Lower leg skin (tissue), 4 donors: ENCODE results near the gene SDK1. TPM values are rescaled to one million over a fixed set of nuclear protein-coding genes. Genes with fewer than 3 reads are reported as not detected.

Source experiments
- DNase-seq, 2 donors: peaks; one replicate each; pipeline ENCODE4 v3.0.0-alpha.2; 2019; ENCODE audit warnings: low spot score in 2 of 2
- H3K4me3 ChIP-seq: fragments of 200-600 bp; sonication (generic); 2 replicates; pipeline ENCODE4 v1.5.1; 2017; ENCODE audit warnings: mild to moderate bottlenecking, low read depth; ENCODE audit not compliant: poor library complexity, severe bottlenecking
- POLR2A ChIP-seq, 2 donors: fragments of 450-650 bp; IDR thresholded peaks; one replicate each; pipeline ENCODE4 v1.6.1; 2016 to 2017; ENCODE audit warnings: antibody characterized with exemption in 2 of 2, mild to moderate bottlenecking in 1 of 2, moderate library complexity in 1 of 2
- WGBS, 2 donors: methylation state at CpG; one replicate each; pipeline ENCODE4 v1.1.5; 2018; 5-methylcytosine and 5-hydroxymethylcytosine counted together
- intact Hi-C: fragments of 100-400 bp; cut with DNase I; formaldehyde crosslinking; loops from one replicate; pipeline ENCODE4 v1.15.0; 2023; ENCODE audit warnings: low total_unique reads
- total RNA-seq, 4 donors: library from RNA; depleted of rRNA; stranded (reverse); fragments of >200 nt; gene quantifications; one replicate each; pipeline ENCODE4 v1.1.0, GENCODE V29; 2016
- TF ChIP-seq, protein P1 (sequence below), 3 donors: fragments of 450-650 bp; IDR thresholded peaks; one replicate each; pipeline ENCODE4 v1.5.1; 2016; ENCODE audit warnings: antibody characterized with exemption in 3 of 3, mild to moderate bottlenecking in 3 of 3, moderate library complexity in 2 of 3

SDK1 gene
- total RNA-seq, 4 donors from 2014 or later: 1.9 to 7.2 (median 5.1) TPM

DNA sequence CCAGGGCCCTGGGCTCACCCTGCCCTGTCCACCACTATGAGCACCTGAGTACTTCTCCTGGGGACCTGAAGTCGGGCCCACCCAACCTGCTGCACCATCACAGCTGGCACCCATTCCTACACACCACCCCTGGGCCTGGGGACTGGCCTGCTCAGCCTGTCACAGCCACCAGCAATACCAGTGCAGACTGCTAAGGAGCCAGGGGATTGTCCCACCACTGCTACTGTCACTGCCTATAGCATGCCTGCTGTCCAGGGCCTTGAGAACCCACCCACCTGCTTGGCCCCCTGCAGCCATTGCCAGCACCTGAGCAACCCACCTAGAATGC lies 756.2 kb downstream of the SDK1 start:
- no peak overlapping the region for H3K4me3 ChIP-seq
- WGBS, 2 donors: 67 to 91% methylated on average over 1 of the region's 1 CpG
- no peak for TF ChIP-seq POLR2A (IDR thresholded peaks at IDR 0.05)
- TF ChIP-seq, protein P1, sequence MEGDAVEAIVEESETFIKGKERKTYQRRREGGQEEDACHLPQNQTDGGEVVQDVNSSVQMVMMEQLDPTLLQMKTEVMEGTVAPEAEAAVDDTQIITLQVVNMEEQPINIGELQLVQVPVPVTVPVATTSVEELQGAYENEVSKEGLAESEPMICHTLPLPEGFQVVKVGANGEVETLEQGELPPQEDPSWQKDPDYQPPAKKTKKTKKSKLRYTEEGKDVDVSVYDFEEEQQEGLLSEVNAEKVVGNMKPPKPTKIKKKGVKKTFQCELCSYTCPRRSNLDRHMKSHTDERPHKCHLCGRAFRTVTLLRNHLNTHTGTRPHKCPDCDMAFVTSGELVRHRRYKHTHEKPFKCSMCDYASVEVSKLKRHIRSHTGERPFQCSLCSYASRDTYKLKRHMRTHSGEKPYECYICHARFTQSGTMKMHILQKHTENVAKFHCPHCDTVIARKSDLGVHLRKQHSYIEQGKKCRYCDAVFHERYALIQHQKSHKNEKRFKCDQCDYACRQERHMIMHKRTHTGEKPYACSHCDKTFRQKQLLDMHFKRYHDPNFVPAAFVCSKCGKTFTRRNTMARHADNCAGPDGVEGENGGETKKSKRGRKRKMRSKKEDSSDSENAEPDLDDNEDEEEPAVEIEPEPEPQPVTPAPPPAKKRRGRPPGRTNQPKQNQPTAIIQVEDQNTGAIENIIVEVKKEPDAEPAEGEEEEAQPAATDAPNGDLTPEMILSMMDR (IDR thresholded peaks at IDR 0.05): no peak
- intact Hi-C loops: no loop called here
- no peak for DNase-seq

DNA sequence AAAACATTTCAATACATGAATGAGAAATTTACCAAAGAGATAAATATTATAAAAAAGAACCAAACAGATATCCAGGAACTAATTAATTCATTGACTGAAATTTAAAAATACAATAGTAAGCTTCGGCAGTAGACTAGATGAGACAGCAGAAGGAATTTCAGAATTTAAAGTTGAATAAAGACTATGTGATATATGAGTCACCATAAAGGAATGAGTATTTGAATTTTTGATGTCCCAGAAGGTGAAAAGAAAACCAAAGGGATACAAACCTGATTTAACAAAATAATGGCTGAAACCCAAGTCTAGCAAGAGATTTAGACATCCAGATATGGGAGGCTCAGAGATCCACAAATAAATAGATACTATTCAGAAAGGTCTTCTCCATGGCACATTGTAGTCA lies 757.1 kb downstream of the SDK1 start:
- TF ChIP-seq, protein P1 (IDR thresholded peaks at IDR 0.05): no peak
- H3K4me3 ChIP-seq: no peak overlapping the region
- intact Hi-C loops: no loop called here
- 54 to 68% methylated on average over 1 of the region's 1 CpG for WGBS, 2 donors
- DNase-seq: no peak

DNA sequence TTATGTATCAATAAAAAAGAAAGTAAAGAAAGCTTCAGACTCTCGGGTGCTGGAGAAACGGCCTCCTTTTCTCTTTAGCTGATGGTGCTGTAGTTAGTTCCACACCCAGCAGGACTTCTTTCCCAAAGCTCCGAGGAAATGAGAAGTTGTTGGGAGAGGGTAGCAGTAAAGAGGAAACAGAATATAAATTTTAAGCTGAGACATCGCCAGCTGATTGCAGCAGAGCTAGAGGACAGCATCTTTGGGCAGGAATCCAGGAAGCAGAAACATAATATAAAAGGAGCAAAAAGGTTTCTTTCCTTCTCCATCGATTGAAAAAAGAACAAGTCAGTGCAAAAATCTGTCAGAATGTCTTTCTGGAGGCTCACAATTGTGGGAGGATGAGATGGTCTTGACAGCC lies 764.1 kb downstream of the SDK1 start:
- 25% methylated on average over 5 of the region's 5 CpGs for WGBS, 2 donors
- DNase-seq: peak in 1 of 2 donors; percentile 26
- intact Hi-C loops: no loop called here
- TF ChIP-seq, protein P1 (IDR thresholded peaks at IDR 0.05): no peak
- no peak for TF ChIP-seq POLR2A (IDR thresholded peaks at IDR 0.05)
- no peak overlapping the region for H3K4me3 ChIP-seq

DNA sequence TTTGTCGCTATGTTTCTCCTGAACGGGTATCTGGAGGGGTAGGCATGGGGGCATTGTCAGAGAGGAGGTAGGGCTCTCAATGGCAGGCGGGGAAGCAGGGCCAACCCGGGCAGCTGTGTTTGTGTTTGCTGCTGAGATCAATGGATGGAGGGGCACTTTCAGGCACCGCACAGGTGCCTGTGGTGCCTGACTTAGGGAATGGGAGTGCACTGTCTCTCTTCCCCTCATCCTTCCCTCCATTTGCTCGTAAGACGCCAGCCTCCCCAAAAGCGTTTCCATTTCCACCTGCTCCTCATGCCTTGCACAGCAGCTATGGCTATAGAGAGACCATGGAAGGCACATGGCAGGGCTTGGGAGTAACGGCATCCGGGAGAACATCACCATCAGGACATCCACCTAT lies 765.2 kb downstream of the SDK1 start:
- 94 to 95% methylated on average over 10 of the region's 10 CpGs for WGBS, 2 donors
- TF ChIP-seq, protein P1 (IDR thresholded peaks at IDR 0.05): no peak
- TF ChIP-seq POLR2A (IDR thresholded peaks at IDR 0.05): no peak
- peak in 1 of 2 donors; percentile 68 for DNase-seq
- no peak overlapping the region for H3K4me3 ChIP-seq
- intact Hi-C loops: no loop called here

DNA sequence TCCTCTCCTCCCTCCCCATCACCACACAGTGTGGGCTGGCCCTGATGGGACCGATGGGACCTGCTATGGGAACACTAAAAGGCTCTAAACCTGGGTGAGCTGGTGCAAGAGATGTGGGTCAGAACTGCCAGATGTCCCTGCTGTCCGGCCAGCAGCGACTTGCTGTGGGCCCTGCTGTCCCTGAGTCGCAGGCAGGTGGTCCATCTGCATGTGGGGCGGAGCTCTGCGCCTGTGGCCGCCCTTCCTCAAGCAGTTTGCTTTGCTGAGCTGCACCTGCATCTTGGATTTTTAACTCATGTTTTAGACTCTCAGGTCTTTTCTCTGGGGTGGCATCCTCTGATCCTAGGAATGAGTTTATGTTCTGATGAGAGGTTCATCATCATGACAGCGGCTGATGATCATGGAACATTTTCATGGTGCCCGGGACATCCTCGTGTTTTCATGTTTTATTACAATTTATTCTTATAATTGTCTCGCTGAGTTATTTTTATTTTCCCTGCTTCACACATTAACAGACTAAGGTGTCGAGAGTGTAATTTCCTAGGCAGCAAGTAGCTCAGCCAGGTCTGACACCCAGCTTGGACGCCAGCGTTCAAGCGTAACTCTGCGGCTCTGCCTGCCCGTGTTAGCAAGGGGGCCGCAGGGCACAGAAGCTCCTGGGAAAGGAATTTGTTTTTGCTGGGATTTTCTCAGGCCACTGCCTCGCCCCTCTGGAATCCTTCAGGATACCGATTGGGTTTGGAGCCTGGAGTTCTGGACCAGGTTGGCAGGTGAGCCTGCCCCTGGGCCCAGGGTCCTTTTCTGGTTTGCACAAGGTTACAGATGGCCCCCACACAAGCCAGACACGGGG lies 765.8 kb downstream of the SDK1 start:
- WGBS, 2 donors: 84 to 90% methylated on average over 20 to 21 of the region's 21 CpGs
- peak in 1 of 2 donors; percentile 68 for DNase-seq
- TF ChIP-seq, protein P1 (IDR thresholded peaks at IDR 0.05): no peak
- no peak for TF ChIP-seq POLR2A (IDR thresholded peaks at IDR 0.05)
- intact Hi-C loops: no loop called here
- no peak overlapping the region for H3K4me3 ChIP-seq

DNA sequence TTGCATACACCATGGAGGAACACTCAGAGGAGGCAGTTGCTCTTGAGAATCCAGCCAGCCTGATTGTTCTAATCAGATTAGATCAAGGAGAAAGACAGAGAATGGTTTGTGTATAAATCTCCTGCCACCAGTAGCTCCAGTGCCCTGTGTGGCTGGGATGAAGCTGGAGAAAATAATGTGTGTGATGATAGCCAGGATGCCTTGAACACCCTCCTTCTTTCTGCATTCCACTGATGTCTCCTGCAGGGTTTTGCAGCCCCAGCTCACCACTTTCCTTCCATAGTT lies 766.4 kb downstream of the SDK1 start:
- no peak overlapping the region for H3K4me3 ChIP-seq
- intact Hi-C loops: no loop called here
- TF ChIP-seq, protein P1 (IDR thresholded peaks at IDR 0.05): no peak
- no peak for TF ChIP-seq POLR2A (IDR thresholded peaks at IDR 0.05)
- DNase-seq: no peak
